OCI-LY7 (cell line): ENCODE data around the gene SEMA3D. TPM values are rescaled to one million over a fixed set of nuclear protein-coding genes. Genes with fewer than 3 reads are reported as not detected.

ENCODE experiments used
- BruUV-seq: library from RNA; stranded (reverse); fragments of 400-500 nt; replicated peaks from 2 replicates; lab custom pipeline; 2021; lab: Mats Ljungman, UMichigan
- CTCF ChIA-PET: fragments of 300-600 bp; sonication (Branson Sonifier 250); formaldehyde crosslinking; loops from one replicate; lab custom pipeline; 2022; ENCODE audit warnings: antibody characterized with exemption; ENCODE audit not compliant: unreplicated experiment; lab: Charles Lee
- POLR2A ChIA-PET: fragments of 300-600 bp; sonication (Branson Sonifier 250); formaldehyde crosslinking; loops from one replicate; lab custom pipeline; 2022; ENCODE audit warnings: antibody characterized with exemption; lab: Charles Lee
- DNase-seq: peaks from one replicate; pipeline ENCODE4 v3.0.0-alpha.2; 2015; ENCODE audit warnings: low spot score
- H2AFZ ChIP-seq: fragments of 200-600 bp; sonication (generic), shearing (Covaris generic); 2 replicates; pipeline ENCODE4 v1.6.1; 2014; ENCODE audit warnings: mild to moderate bottlenecking, antibody characterized with exemption, low read length, moderate library complexity
- H3K27ac ChIP-seq: fragments of 200-600 bp; sonication (generic); 2 replicates; pipeline ENCODE4 v1.5.1; 2014; ENCODE audit warnings: mixed run types, low read depth, mild to moderate bottlenecking, moderate library complexity, low read length, inconsistent platforms; ENCODE audit not compliant: poor library complexity, severe bottlenecking
- H3K36me3 ChIP-seq: fragments of 200-600 bp; sonication (generic); 2 replicates; pipeline ENCODE4 v1.6.1; 2014; ENCODE audit warnings: mild to moderate bottlenecking, antibody characterized with exemption, low read length, moderate library complexity, mixed read lengths; ENCODE audit not compliant: insufficient read depth
- H3K4me1 ChIP-seq: fragments of 200-600 bp; sonication (generic); 2 replicates; pipeline ENCODE4 v1.5.1; 2014; ENCODE audit warnings: mild to moderate bottlenecking, low read length; ENCODE audit not compliant: insufficient read depth, poor library complexity, severe bottlenecking
- H3K4me2 ChIP-seq: fragments of 200-600 bp; sonication (generic); 2 replicates; pipeline ENCODE4 v1.6.1; 2014; ENCODE audit warnings: mild to moderate bottlenecking, low read length
- H3K4me3 ChIP-seq: fragments of 200-600 bp; sonication (generic); 2 replicates; pipeline ENCODE4 v1.5.1; 2014; ENCODE audit warnings: mild to moderate bottlenecking, low read depth, low read length; ENCODE audit not compliant: poor library complexity, severe bottlenecking
- H3K79me2 ChIP-seq: fragments of 200-600 bp; sonication (generic); 2 replicates; pipeline ENCODE4 v1.6.1; 2016; ENCODE audit warnings: low read depth, mild to moderate bottlenecking, low read length, moderate library complexity, mixed read lengths; ENCODE audit not compliant: insufficient read depth
- H3K9me2 ChIP-seq: fragments of 200-600 bp; sonication (generic); 2 replicates; pipeline ENCODE4 v1.6.1; 2016; ENCODE audit warnings: mild to moderate bottlenecking, low read length, mixed read lengths; ENCODE audit not compliant: insufficient read depth
- H3K9me3 ChIP-seq: fragments of 200-600 bp; sonication (generic); 2 replicates; pipeline ENCODE4 v1.6.1; 2014; ENCODE audit warnings: mild to moderate bottlenecking, mixed run types, low read length, mixed read lengths
- H4K20me1 ChIP-seq: fragments of 200-600 bp; sonication (generic); 2 replicates; pipeline ENCODE4 v1.6.1; 2014; ENCODE audit warnings: mild to moderate bottlenecking, antibody characterized with exemption, low read length, moderate library complexity, mixed read lengths; ENCODE audit not compliant: insufficient read depth
- CTCF ChIP-seq: fragments of 200-600 bp; sonication (generic); conservative IDR thresholded peaks from 2 replicates; pipeline ENCODE4 v1.5.1; 2014; ENCODE audit warnings: mild to moderate bottlenecking, antibody characterized with exemption, low read length, moderate library complexity, mixed read lengths
- EZH2phosphoT487 ChIP-seq: fragments of 200-600 bp; sonication (generic); IDR thresholded peaks from 2 replicates; pipeline ENCODE4 v1.6.1; 2018; ENCODE audit warnings: low read depth, borderline replicate concordance, mild to moderate bottlenecking, mixed run types, antibody characterized with exemption, low read length, moderate library complexity, mixed read lengths
- intact Hi-C: fragments of 100-400 bp; cut with micrococcal nuclease; formaldehyde crosslinking; loops from one replicate; pipeline ENCODE4 v1.10.0; 2022; ENCODE audit not compliant: unreplicated experiment
- total RNA-seq, 2 experiments: library from RNA; depleted of rRNA in 1 of 2; stranded (reverse); fragments of >200 nt in 1 of 2; shearing (Covaris generic) in 1 of 2; gene quantifications; 2 replicates each; pipeline ENCODE4 v1.2.3, GENCODE V29; 2014 to 2022

Gene SEMA3D
- total RNA-seq, 2 experiments from 2014 or later, result not detected

- Histone ChIP-seq H3K9me2 (no peaks in the 10 kb centered on the region), H3K79me2 (no peaks in the 10 kb centered on the region), H3K27ac (no peak overlapping the region), H3K9me3 (no peaks in the 10 kb centered on the region), H3K4me1 (no peaks in the 10 kb centered on the region), H4K20me1 (no peaks in the 10 kb centered on the region), H3K4me2 (no peak overlapping the region), H2AFZ (no peak overlapping the region), H3K36me3 (no peaks in the 10 kb centered on the region), H3K4me3 (no peak overlapping the region)
- ChIA-PET POLR2A (no interaction called here), CTCF (no interaction called here)
- no peak for DNase-seq
- no TSS peak for BruUV-seq
- intact Hi-C loops, result no loop called here
- TF ChIP-seq CTCF (no peak), EZH2phosphoT487 (no peak)
These were observed 11.6 kb downstream of the SEMA3D start for GRCh38 chr7:85175217-85175616.

- DNase-seq, result no peak
- intact Hi-C loops, result no loop called here
- Histone ChIP-seq H4K20me1 (no peaks in the 10 kb centered on the region), H3K4me3 (no peak overlapping the region), H2AFZ (no peak overlapping the region), H3K9me2 (no peaks in the 10 kb centered on the region), H3K4me2 (no peak overlapping the region), H3K27ac (no peak overlapping the region), H3K4me1 (no peaks in the 10 kb centered on the region), H3K79me2 (no peaks in the 10 kb centered on the region), H3K36me3 (no peaks in the 10 kb centered on the region), H3K9me3 (no peaks in the 10 kb centered on the region)
- POLR2A ChIA-PET, result no interaction called here
- TF ChIP-seq EZH2phosphoT487 (no peak), CTCF (no peak)
- BruUV-seq, result no TSS peak
- CTCF ChIA-PET, result no interaction called here
These were observed 14.3 kb downstream of the SEMA3D start for GRCh38 chr7:85172530-85172941.

GRCh38 chr7:85167636-85168035, 19.2 kb downstream of the SEMA3D start:
- no peak overlapping the region for H3K4me2 ChIP-seq
- BruUV-seq, result no TSS peak

More at GRCh38 chr7:85167636-85168035, 19.2 kb downstream of the SEMA3D start:
- intact Hi-C loops, result no loop called here
- no peaks in the 10 kb centered on the region for H3K79me2 ChIP-seq
- no peaks in the 10 kb centered on the region for H4K20me1 ChIP-seq
- H2AFZ ChIP-seq, result no peak overlapping the region
- DNase-seq, result no peak
- no peak overlapping the region for H3K4me3 ChIP-seq
- no peaks in the 10 kb centered on the region for H3K9me2 ChIP-seq
- H3K4me1 ChIP-seq, result no peaks in the 10 kb centered on the region
- H3K27ac ChIP-seq, result no peak overlapping the region
- CTCF ChIA-PET, result no interaction called here
- H3K36me3 ChIP-seq, result no peaks in the 10 kb centered on the region
- TF ChIP-seq CTCF, result no peak
- no peak for TF ChIP-seq EZH2phosphoT487
- no peaks in the 10 kb centered on the region for H3K9me3 ChIP-seq
- POLR2A ChIA-PET, result no interaction called here
